Testis (tissue), 3 donors: ENCODE results near the gene CELF2. TPM values are rescaled to one million over a fixed set of nuclear protein-coding genes. Genes with fewer than 3 reads are reported as not detected.

ENCODE experiments used
- DNase-seq: peaks from one replicate; pipeline ENCODE4 v3.0.0-alpha.2; 2019
- H3K27ac ChIP-seq, 2 donors: fragments of 200-600 bp; sonication (generic); one replicate each; pipeline ENCODE4 v1.5.1; 2019
- H3K27me3 ChIP-seq: fragments of 200-600 bp; sonication (generic); one replicate; pipeline ENCODE4 v1.5.1; 2019
- H3K36me3 ChIP-seq: fragments of 200-600 bp; sonication (generic); one replicate; pipeline ENCODE4 v1.5.1; 2017; ENCODE audit warnings: low read depth; ENCODE audit errors: missing control alignments
- H3K4me1 ChIP-seq: fragments of 200-600 bp; sonication (generic); one replicate; pipeline ENCODE4 v1.5.1; 2019
- H3K4me3 ChIP-seq, 2 donors: fragments of 200-600 bp; sonication (generic); one replicate each; pipeline ENCODE4 v1.5.1; 2017 to 2019
- H3K9me3 ChIP-seq: fragments of 200-600 bp; sonication (generic); one replicate; pipeline ENCODE4 v1.5.1; 2017
- POLR2A ChIP-seq: fragments of 450-650 bp; IDR thresholded peaks from one replicate; pipeline ENCODE4 v1.6.1; 2017; ENCODE audit warnings: antibody characterized with exemption, mild to moderate bottlenecking, moderate library complexity
- WGBS, 2 donors: methylation state at CpG; one replicate each; pipeline ENCODE4 v1.1.5; 2018; 5-methylcytosine and 5-hydroxymethylcytosine counted together
- intact Hi-C: fragments of 100-400 bp; cut with DNase I; formaldehyde crosslinking; loops from one replicate; pipeline ENCODE4 v1.15.1; 2023; ENCODE audit warnings: low total_unique reads
- polyA plus RNA-seq: library from polyadenylated mRNA; stranded (reverse); fragments of 350-450 nt; fragmentation: Illumina TruSeq; extraction: RNeasy Lipid Tissue Mini Kit (QIAGEN cat#74804); gene quantifications from one replicate; pipeline ENCODE4 v1.2.3, GENCODE V29; 2014; ENCODE audit warnings: low read depth, low replicate concordance; ENCODE audit not compliant: insufficient read depth
- total RNA-seq, 2 donors: library from RNA; depleted of rRNA; stranded (reverse); fragments of >200 nt; gene quantifications; one replicate each; pipeline ENCODE4 v1.2.3, GENCODE V29; 2016
- TF ChIP-seq, protein P1 (sequence below), 3 experiments: fragments of 450-650 bp in 2 of 3; fragments of 200-600 bp in 1 of 3; sonication (generic) in 1 of 3; IDR thresholded peaks; one replicate each; pipeline ENCODE4 v1.5.1; 2016 to 2019; ENCODE audit warnings: antibody characterized with exemption in 3 of 3, mild to moderate bottlenecking in 2 of 3, moderate library complexity in 1 of 3

CELF2 gene
- total and polyA plus RNA-seq, 3 donors from 2014 or later = 17.5 to 41.6 (median 27.8) TPM

DNA sequence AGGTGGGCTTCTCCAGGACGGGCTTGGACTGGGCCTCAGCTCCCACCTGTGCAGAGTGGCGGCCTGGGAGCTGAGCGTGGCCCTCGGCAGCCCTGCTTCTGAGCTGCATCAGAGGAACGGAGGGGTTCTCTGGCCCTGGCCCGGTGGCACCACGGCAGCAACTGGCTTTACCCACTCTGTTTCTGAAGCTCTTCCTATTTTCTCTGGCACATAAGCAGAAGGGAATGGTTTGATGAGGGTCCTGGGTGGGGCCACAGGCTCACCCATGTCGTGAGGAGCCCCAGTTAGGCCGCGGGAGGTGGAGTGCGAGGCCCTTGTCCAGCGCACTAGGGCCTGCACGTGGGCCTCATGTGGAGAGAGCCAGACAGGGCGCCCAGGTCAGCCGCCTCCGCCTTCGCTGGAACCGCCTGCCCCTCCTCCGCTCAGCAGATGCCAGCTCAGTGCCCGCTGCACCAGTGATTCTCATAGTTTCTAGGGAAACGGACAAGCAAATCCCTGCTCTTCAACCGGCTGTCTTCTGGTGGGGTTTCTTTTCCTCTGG is 284.0 kb downstream of the CELF2 start:
- Histone ChIP-seq H3K27me3 (no peaks in the 10 kb centered on the region), H3K27ac (no peak overlapping the region), H3K4me3 (no peak overlapping the region), H3K4me1 (no peaks in the 10 kb centered on the region), H3K9me3 (no peaks in the 10 kb centered on the region), H3K36me3 (no peaks in the 10 kb centered on the region)
- TF ChIP-seq, protein P1, sequence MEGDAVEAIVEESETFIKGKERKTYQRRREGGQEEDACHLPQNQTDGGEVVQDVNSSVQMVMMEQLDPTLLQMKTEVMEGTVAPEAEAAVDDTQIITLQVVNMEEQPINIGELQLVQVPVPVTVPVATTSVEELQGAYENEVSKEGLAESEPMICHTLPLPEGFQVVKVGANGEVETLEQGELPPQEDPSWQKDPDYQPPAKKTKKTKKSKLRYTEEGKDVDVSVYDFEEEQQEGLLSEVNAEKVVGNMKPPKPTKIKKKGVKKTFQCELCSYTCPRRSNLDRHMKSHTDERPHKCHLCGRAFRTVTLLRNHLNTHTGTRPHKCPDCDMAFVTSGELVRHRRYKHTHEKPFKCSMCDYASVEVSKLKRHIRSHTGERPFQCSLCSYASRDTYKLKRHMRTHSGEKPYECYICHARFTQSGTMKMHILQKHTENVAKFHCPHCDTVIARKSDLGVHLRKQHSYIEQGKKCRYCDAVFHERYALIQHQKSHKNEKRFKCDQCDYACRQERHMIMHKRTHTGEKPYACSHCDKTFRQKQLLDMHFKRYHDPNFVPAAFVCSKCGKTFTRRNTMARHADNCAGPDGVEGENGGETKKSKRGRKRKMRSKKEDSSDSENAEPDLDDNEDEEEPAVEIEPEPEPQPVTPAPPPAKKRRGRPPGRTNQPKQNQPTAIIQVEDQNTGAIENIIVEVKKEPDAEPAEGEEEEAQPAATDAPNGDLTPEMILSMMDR (IDR thresholded peaks at IDR 0.05) = no peak
- TF ChIP-seq POLR2A = no peak
- 90% methylated on average over 2 to 22 of the region's 22 CpGs for WGBS, 2 donors
- intact Hi-C loops = no loop called here
- DNase-seq = no peak

DNA sequence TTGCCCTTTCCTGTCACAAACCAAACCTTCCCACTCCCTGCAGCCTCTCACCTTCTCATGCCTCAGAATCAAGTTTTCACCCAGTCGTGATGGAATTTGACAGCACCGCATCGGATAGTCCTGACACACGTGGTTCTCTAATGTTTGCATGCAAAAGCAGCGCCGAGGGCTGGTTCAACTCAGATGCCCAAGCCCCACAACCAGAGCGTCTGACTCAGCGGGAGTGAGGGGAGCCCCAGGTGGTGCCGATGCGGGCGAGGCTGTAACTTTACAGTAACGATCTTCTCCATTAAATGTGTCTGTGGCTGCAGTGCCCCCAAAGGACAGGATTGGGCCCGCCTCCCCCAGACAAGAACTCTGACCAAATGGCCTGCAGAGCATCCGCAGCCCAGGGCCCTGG is 284.5 kb downstream of the CELF2 start:
- no peak for DNase-seq
- no peaks in the 10 kb centered on the region for H3K36me3 ChIP-seq
- TF ChIP-seq, protein P1 (IDR thresholded peaks at IDR 0.05) = no peak
- TF ChIP-seq POLR2A = no peak
- no peaks in the 10 kb centered on the region for H3K27me3 ChIP-seq
- intact Hi-C loops = no loop called here
- H3K4me1 ChIP-seq = no peaks in the 10 kb centered on the region
- WGBS, 2 donors = 97% methylated on average over 13 to 14 of the region's 14 CpGs
- no peaks in the 10 kb centered on the region for H3K9me3 ChIP-seq
- no peak overlapping the region for H3K4me3 ChIP-seq
- no peak overlapping the region for H3K27ac ChIP-seq

DNA sequence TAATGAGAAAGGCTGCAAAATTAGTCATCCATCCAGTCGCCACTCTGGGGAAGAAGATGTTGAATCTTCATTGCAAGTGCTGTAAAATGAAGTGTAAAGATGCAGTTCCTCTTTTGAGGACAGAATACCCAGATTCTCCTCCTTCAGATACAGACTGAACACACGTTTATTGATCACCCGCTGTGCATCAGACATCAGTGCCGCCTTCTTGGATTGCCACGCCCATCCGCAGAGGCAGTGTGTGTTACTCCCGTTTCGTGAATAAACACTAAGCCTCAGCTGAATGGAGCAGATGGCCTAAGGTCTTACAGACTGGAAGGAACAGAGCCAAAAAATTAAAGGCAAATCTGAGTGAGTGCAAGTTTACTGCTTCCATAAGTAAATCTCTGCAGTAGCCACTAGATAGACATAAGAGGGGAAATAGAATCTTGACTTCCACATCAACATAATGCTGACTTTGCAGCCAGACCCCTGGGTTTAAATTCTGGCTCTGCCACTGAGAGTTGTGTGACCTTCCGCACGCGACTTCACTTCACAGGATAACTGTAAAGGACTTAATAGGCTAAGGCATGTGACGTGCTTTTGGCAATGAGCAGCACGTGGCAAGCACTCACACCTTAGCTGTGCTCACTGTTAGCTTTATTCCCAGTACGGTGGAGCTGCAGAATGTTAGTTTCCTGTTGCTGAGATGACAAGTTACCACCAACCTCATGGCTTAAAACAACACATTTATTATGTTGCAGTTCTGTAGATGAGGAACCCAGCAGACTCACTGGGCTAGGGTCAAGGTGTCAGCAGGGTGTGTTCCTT is 285.9 kb downstream of the CELF2 start:
- DNase-seq = no peak
- Histone ChIP-seq H3K4me3 (no peak overlapping the region), H3K9me3 (no peaks in the 10 kb centered on the region), H3K4me1 (no peaks in the 10 kb centered on the region), H3K27ac (no peak overlapping the region), H3K36me3 (no peaks in the 10 kb centered on the region), H3K27me3 (no peaks in the 10 kb centered on the region)
- TF ChIP-seq, protein P1 (IDR thresholded peaks at IDR 0.05) = no peak
- no peak for TF ChIP-seq POLR2A
- WGBS, 2 donors = 94 to 96% methylated on average over 14 of the region's 14 CpGs
- intact Hi-C loops = no loop called here

DNA sequence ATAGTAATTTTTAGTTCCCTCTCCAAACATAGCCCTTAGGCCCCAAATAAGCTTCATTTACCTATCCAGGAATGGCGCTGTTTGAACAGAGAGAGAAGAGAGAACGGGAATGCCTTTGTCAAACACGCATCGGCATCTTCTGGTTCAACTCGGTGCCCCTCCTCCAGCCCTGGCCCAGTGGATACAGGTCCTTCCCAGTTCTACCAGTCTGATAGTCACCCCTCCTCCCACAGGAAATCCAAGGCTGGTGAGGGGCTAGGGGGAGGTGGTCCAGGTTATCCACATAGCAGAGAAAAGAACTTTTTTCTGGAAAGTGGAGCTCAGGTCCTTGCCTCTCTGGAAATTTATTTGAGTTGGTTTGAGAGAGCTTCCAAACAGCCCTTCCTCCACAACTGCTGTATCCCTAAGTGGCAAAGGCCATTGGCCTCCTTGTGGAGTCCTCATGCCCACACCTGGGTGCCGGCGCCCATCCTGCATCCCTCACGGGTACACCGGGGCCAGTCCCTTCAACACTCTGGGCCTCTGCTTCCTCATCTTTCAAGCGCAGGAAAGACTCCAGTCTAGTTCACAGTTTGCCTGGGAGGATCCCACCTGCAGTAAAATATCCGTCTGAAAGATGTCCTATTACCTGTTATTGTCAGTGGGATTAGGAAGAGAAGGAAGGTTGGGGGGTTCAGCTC is 287.4 kb downstream of the CELF2 start:
- intact Hi-C loops = no loop called here
- no peak overlapping the region for H3K27ac ChIP-seq
- 97% methylated on average over 11 of the region's 11 CpGs for WGBS, 2 donors
- no peaks in the 10 kb centered on the region for H3K4me1 ChIP-seq
- H3K27me3 ChIP-seq = no peaks in the 10 kb centered on the region
- no peak for DNase-seq
- no peaks in the 10 kb centered on the region for H3K36me3 ChIP-seq
- TF ChIP-seq, protein P1 (IDR thresholded peaks at IDR 0.05) = no peak
- TF ChIP-seq POLR2A = no peak
- H3K9me3 ChIP-seq = no peaks in the 10 kb centered on the region
- H3K4me3 ChIP-seq = no peak overlapping the region
